HUES64 (cell line): ENCODE measurements around the gene DNALI1.
A peak's percentile ranks its signal among the peaks of the same experiment; 100 is the strongest.
"Not testable (repeated sequence)": the region's sequence is repeated elsewhere in the genome, so short reads cannot be mapped to it uniquely, and the experiment has no call there.

Experiments used
- H3K27ac ChIP-seq: 2 replicates; pipeline ENCODE4 v1.7.0; 2013; ENCODE audit warnings: low read depth, low read length, inconsistent platforms
- H3K27me3 ChIP-seq: 2 replicates; pipeline ENCODE4 v1.6.1; 2013; ENCODE audit warnings: mild to moderate bottlenecking, low read length; ENCODE audit not compliant: insufficient read depth
- H3K36me3 ChIP-seq: 2 replicates; pipeline ENCODE4 v1.6.1; 2013; ENCODE audit warnings: mild to moderate bottlenecking, low read length; ENCODE audit not compliant: insufficient read depth
- H3K4me1 ChIP-seq: 2 replicates; pipeline ENCODE4 v1.6.1; 2013; ENCODE audit warnings: mild to moderate bottlenecking, low read length, moderate library complexity; ENCODE audit not compliant: insufficient read depth
- H3K4me3 ChIP-seq: 2 replicates; pipeline ENCODE4 v1.5.1; 2013; ENCODE audit warnings: mild to moderate bottlenecking, low read length, moderate library complexity
- H3K9ac ChIP-seq: 2 replicates; pipeline ENCODE4 v1.6.1; 2013; ENCODE audit warnings: mild to moderate bottlenecking, low read depth, low read length
- H3K9me3 ChIP-seq: 2 replicates; pipeline ENCODE4 v1.6.1; 2013; ENCODE audit warnings: low read depth, low read length; ENCODE audit not compliant: insufficient read depth
- WGBS: fragments of 150-250, 120-280 bp; methylation state at CpG from one replicate; pipeline ENCODE4 v1.1.7; 2013; ENCODE audit warnings: missing lambda C conversion rate; 5-methylcytosine and 5-hydroxymethylcytosine counted together

Gene DNALI1

GRCh38 chr1:37532418-37533156 is 24.2 kb upstream of the DNALI1 start:
- H3K36me3 ChIP-seq = peaks cover 25% of the 10 kb centered on the region
- WGBS = 97% methylated on average over 4 of the region's 4 CpGs
- not testable (repeated sequence) for H3K27me3 ChIP-seq, H3K4me1 ChIP-seq, H3K9ac ChIP-seq, H3K27ac ChIP-seq, H3K9me3 ChIP-seq, H3K4me3 ChIP-seq

- H3K27me3 ChIP-seq = no peaks in the 10 kb centered on the region
Measured at GRCh38 chr1:37533317-37534093, 23.2 kb upstream of the DNALI1 start.

DNA sequence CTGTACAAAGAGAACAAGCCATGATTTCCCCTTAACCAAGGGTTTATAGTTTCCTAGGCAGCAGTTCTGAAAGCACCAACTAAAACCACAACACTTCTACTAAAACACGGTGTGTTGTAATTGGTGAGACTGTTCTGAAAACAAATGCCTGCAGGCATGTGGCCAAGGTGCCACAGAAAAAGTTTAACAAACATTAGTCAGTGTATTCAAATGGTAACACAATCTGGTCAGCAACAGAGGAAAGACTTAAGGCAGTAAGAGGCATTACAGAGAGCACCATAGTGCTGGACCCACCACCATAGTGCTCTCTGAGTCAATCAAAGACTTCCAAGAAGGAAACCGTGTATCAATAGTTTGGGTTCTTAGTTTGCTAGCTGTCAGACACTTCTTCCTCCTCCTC is 19.4 kb upstream of the DNALI1 start:
- Histone ChIP-seq H3K4me3 (no peak overlapping the region), H3K4me1 (no peaks in the 10 kb centered on the region), H3K27ac (no peak overlapping the region), H3K9me3 (no peaks in the 10 kb centered on the region), H3K27me3 (no peaks in the 10 kb centered on the region), H3K36me3 (peaks cover 66% of the 10 kb centered on the region), H3K9ac (no peak overlapping the region)
- WGBS = 97% methylated on average over 2 of the region's 2 CpGs

More at GRCh38 chr1:37533317-37534093, 23.2 kb upstream of the DNALI1 start:
- Histone ChIP-seq H3K36me3 (peaks cover 32% of the 10 kb centered on the region), H3K27ac (no peak overlapping the region), H3K4me3 (no peak overlapping the region), H3K9ac (no peak overlapping the region), H3K4me1 (no peaks in the 10 kb centered on the region), H3K9me3 (no peaks in the 10 kb centered on the region)
- WGBS = 93% methylated on average over 4 of the region's 4 CpGs

DNA sequence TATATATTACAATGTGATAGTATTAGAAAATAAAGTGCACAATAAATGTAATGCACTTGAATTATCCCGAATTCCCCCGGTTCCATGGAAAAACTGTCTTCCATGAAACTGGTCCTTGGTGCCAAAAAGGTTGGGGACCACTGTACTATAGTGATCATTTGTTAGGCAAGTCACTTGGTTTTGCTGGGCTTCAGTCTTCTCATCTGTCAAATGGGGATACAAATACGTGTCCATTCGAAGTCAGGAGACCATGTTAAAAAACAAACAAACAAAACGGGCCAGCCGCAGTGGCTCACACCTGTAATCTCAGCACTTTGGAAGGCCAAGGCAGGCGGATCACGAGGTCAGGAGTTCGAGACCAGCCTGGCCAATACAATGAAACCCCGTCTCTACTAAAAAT is 17.6 kb upstream of the DNALI1 start:
- peaks cover 78% of the 10 kb centered on the region for H3K36me3 ChIP-seq
- 96% methylated on average over 10 of the region's 10 CpGs for WGBS

GRCh38 chr1:37540036-37540785 is 16.5 kb upstream of the DNALI1 start:
- Histone ChIP-seq H3K9ac (no peak overlapping the region), H3K4me1 (no peaks in the 10 kb centered on the region), H3K27ac (no peak overlapping the region), H3K4me3 (no peak overlapping the region), H3K9me3 (no peaks in the 10 kb centered on the region), H3K27me3 (no peaks in the 10 kb centered on the region), H3K36me3 (peaks cover 84% of the 10 kb centered on the region)
- WGBS = 97% methylated on average over 30 of the region's 30 CpGs

More for the DNA sequence above, 17.6 kb upstream of the DNALI1 start:
- H3K9me3 ChIP-seq, H3K27me3 ChIP-seq, H3K4me3 ChIP-seq, H3K27ac ChIP-seq, H3K4me1 ChIP-seq, H3K9ac ChIP-seq: not testable (repeated sequence)

GRCh38 chr1:37544530-37544929 is 12.2 kb upstream of the DNALI1 start:
- H3K27me3 ChIP-seq = no peaks in the 10 kb centered on the region
- no peak overlapping the region for H3K4me3 ChIP-seq
- no peaks in the 10 kb centered on the region for H3K9me3 ChIP-seq
- H3K36me3 ChIP-seq = peaks cover 83% of the 10 kb centered on the region
- no peaks in the 10 kb centered on the region for H3K4me1 ChIP-seq
- H3K9ac ChIP-seq = no peak overlapping the region
- no peak overlapping the region for H3K27ac ChIP-seq
- 97% methylated on average over 21 of the region's 21 CpGs for WGBS

GRCh38 chr1:37545019-37545418 is 11.7 kb upstream of the DNALI1 start:
- H3K9ac ChIP-seq = no peak overlapping the region
- peaks cover 83% of the 10 kb centered on the region for H3K36me3 ChIP-seq
- WGBS = 95% methylated on average over 5 of the region's 5 CpGs
- H3K4me1 ChIP-seq = no peaks in the 10 kb centered on the region
- H3K27me3 ChIP-seq = no peaks in the 10 kb centered on the region
- H3K4me3 ChIP-seq = no peak overlapping the region
- no peaks in the 10 kb centered on the region for H3K9me3 ChIP-seq
- H3K27ac ChIP-seq = no peak overlapping the region

DNA sequence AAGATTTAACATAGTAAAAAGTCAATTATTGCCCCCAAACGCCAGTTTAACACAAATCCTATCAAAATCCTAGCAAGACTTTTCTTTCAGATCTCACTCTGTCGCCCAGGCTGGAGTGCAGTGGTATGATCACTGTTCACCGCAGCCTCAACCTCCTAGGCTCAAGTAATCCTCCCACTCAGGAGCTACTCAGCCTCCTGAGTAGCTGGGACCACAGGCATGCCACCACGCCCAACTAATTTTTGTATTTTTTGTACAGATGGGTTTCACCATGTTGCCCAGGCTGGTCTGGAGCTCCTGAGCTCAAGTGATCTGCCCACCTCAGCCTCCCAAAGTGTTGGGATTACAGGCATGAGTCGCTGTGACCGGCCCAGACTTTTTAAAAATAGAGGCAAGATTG is 7.4 kb upstream of the DNALI1 start:
- 96% methylated on average over 6 of the region's 6 CpGs for WGBS

GRCh38 chr1:37553598-37553926 is 3.2 kb upstream of the DNALI1 start:
- Histone ChIP-seq H3K27me3 (no peaks in the 10 kb centered on the region), H3K9me3 (peaks cover 6% of the 10 kb centered on the region; the same call in 1 of the 2 replicates), H3K4me1 (peaks cover 6% of the 10 kb centered on the region; the same call in 1 of the 2 replicates), H3K4me3 (peak overlapping the region; percentile 98), H3K27ac (peak overlapping the region; percentile 48), H3K36me3 (peaks cover 36% of the 10 kb centered on the region), H3K9ac (peak overlapping the region; percentile 77)
- WGBS = 2% methylated on average over 11 of the region's 11 CpGs

More for the DNA sequence above, 7.4 kb upstream of the DNALI1 start:
- Histone ChIP-seq H3K27me3 (no peaks in the 10 kb centered on the region), H3K9ac (no peak overlapping the region), H3K36me3 (peaks cover 73% of the 10 kb centered on the region), H3K4me1 (peaks cover 6% of the 10 kb centered on the region; the same call in 1 of the 2 replicates), H3K9me3 (peaks cover under 1% of the 10 kb centered on the region; the same call in 1 of the 2 replicates), H3K27ac (no peak overlapping the region), H3K4me3 (no peak overlapping the region)

GRCh38 chr1:37553927-37554808 is 2.6 kb upstream of the DNALI1 start, which contains the start of gene SNIP1:
SNIP1 (minus strand) TSS chr1:37554293; CDS start chr1:37554229, 64 bp downstream.
- H3K4me3 ChIP-seq = peak within 1 kb of the TSS; percentile 98
- H3K9ac ChIP-seq = peak within 1 kb of the TSS; percentile 77
- H3K27ac ChIP-seq = peak within 1 kb of the TSS; percentile 48
- 13% methylated on average over 53 of the region's 54 CpGs for WGBS
- H3K27me3 ChIP-seq = no peaks in the 10 kb centered on the region
- H3K9me3 ChIP-seq = peaks cover 6% of the 10 kb centered on the region; the same call in 1 of the 2 replicates
- peaks cover 30% of the 10 kb centered on the region for H3K36me3 ChIP-seq
- H3K4me1 ChIP-seq = peaks cover 6% of the 10 kb centered on the region; the same call in 1 of the 2 replicates
